Keratinocyte (primary cell): ENCODE results near the gene AANAT. TPM values are rescaled to one million over a fixed set of nuclear protein-coding genes. Genes with fewer than 3 reads are reported as not detected.
A peak's percentile ranks its signal among the peaks of the same experiment; 100 is the strongest.

ENCODE experiments used
- DNase-seq: peaks from one replicate; pipeline ENCODE4 v3.0.0-alpha.2; 2011; ENCODE audit warnings: low read depth, missing footprints, low spot score
- FAIRE-seq: peaks from 2 replicates; lab custom pipeline; 2011; peaks lifted over from hg19 to GRCh38; lab: Jason Lieb, UNC
- H2AFZ ChIP-seq: 2 replicates; pipeline ENCODE4 v1.6.0; 2012; ENCODE audit warnings: low read length, control low read depth, inconsistent platforms; ENCODE audit not compliant: control insufficient read depth
- H3K27ac ChIP-seq: 2 replicates; pipeline ENCODE4 v1.5.1; 2011; ENCODE audit warnings: low read length; ENCODE audit not compliant: control insufficient read depth, insufficient read depth
- H3K27me3 ChIP-seq: 3 replicates; pipeline ENCODE4 v1.6.0; 2011; ENCODE audit warnings: low read length; ENCODE audit not compliant: control insufficient read depth, insufficient read depth; ENCODE audit errors: extremely low read depth
- H3K36me3 ChIP-seq, 2 experiments: 2 replicates in 1 of 2; 3 replicates in 1 of 2; pipeline ENCODE4 v1.5.1; 2011; ENCODE audit warnings: low read length in 2 of 2, mild to moderate bottlenecking in 1 of 2; ENCODE audit not compliant: control insufficient read depth in 2 of 2, insufficient read depth in 2 of 2; ENCODE audit errors: extremely low read depth in 1 of 2
- H3K4me1 ChIP-seq: 3 replicates; pipeline ENCODE4 v1.5.1; 2011; ENCODE audit warnings: low read length; ENCODE audit not compliant: control insufficient read depth, insufficient read depth; ENCODE audit errors: extremely low read depth
- H3K4me2 ChIP-seq: 3 replicates; pipeline ENCODE4 v1.6.0; 2011; ENCODE audit warnings: low read depth, low read length; ENCODE audit not compliant: control insufficient read depth, insufficient read depth; ENCODE audit errors: extremely low read depth
- H3K4me3 ChIP-seq, 3 experiments: fragments of 200-600 bp in 1 of 3; sonication (generic) in 1 of 3; 2 replicates in 2 of 3; 3 replicates in 1 of 3; pipeline ENCODE4 v1.5.1; 2011 to 2016; ENCODE audit warnings: low read length in 3 of 3, mild to moderate bottlenecking in 3 of 3, control low read depth in 2 of 3, inconsistent platforms in 1 of 3, low read depth in 1 of 3, mixed read lengths in 1 of 3, mixed run types in 1 of 3, moderate library complexity in 1 of 3; ENCODE audit not compliant: control insufficient read depth in 2 of 3, insufficient read depth in 2 of 3; ENCODE audit errors: extremely low read depth in 1 of 3
- H3K79me2 ChIP-seq: 2 replicates; pipeline ENCODE4 v1.6.0; 2012; ENCODE audit warnings: low read length; ENCODE audit not compliant: control insufficient read depth, insufficient read depth
- H3K9ac ChIP-seq: 3 replicates; pipeline ENCODE4 v1.6.0; 2011; ENCODE audit warnings: low read length; ENCODE audit not compliant: control insufficient read depth, insufficient read depth; ENCODE audit errors: extremely low read depth
- H3K9me1 ChIP-seq: 3 replicates; pipeline ENCODE4 v1.6.0; 2011; ENCODE audit warnings: low read length; ENCODE audit not compliant: control insufficient read depth, insufficient read depth; ENCODE audit errors: extremely low read depth
- H3K9me3 ChIP-seq: 2 replicates; pipeline ENCODE4 v1.5.1; 2012; ENCODE audit warnings: low read depth, low read length; ENCODE audit not compliant: control insufficient read depth
- H4K20me1 ChIP-seq: 3 replicates; pipeline ENCODE4 v1.6.0; 2011; ENCODE audit warnings: low read length; ENCODE audit not compliant: control insufficient read depth, insufficient read depth; ENCODE audit errors: extremely low read depth
- EZH2 ChIP-seq: IDR thresholded peaks from one replicate; pipeline ENCODE4 v1.6.1; 2012; ENCODE audit warnings: inconsistent platforms, mild to moderate bottlenecking, low read length, moderate library complexity
- dilution Hi-C: fragments of 300-500 bp; cut with MboI; formaldehyde crosslinking; loops from one replicate; pipeline ENCODE4 v1.7.0; 2020; ENCODE audit warnings: low sequenced_read_pairs; ENCODE audit not compliant: extremely low pct_ligation_motif_present
- polyA plus RNA-seq, 5 experiments: library from polyadenylated mRNA; depleted of rRNA in 3 of 5; stranded (reverse) in 3 of 5; stranded (forward) in 1 of 5; unstranded in 1 of 5; fragments of >200 nt; gene quantifications; 1 replicate in 1 of 5; 2 replicates in 3 of 5; 3 replicates in 1 of 5; pipeline versions ENCODE4 v1.2.1 to v1.2.3, GENCODE V29; 2011 to 2012; ENCODE audit warnings: missing spikeins in 2 of 5, low read depth in 1 of 5, low replicate concordance in 1 of 5
- TF ChIP-seq, protein P1 (sequence below), 3 experiments: IDR thresholded peaks in 1 of 3; conservative IDR thresholded peaks in 1 of 3; optimal IDR thresholded peaks in 1 of 3; 2 replicates in 2 of 3; 3 replicates in 1 of 3; pipeline versions ENCODE3 to v1.5.1; 2011; ENCODE audit warnings: low read length in 3 of 3, mild to moderate bottlenecking in 3 of 3, moderate library complexity in 2 of 3, control low read depth in 1 of 3, inconsistent platforms in 1 of 3; ENCODE audit not compliant: insufficient read depth in 2 of 3; ENCODE audit errors: extremely low read depth in 1 of 3

AANAT gene
- polyA plus RNA-seq, 1 donor (not counting 4 experiments of a cell fraction or from before 2014, with no cell fraction given): not detected

GRCh38 chr17:76473541-76473985, 6.2 kb downstream of the AANAT start:
- Histone ChIP-seq H3K4me2 (no peak overlapping the region), H3K27ac (no peak overlapping the region), H3K9me1 (no peaks in the 10 kb centered on the region), H3K79me2 (no peaks in the 10 kb centered on the region), H3K27me3 (no peaks in the 10 kb centered on the region), H3K9me3 (no peaks in the 10 kb centered on the region), H3K9ac (no peak overlapping the region), H3K4me3 (no peak overlapping the region), H3K4me1 (no peaks in the 10 kb centered on the region), H3K36me3 (peaks cover 9 to 50% of the 10 kb centered on the region in 2 experiments), H2AFZ (no peak overlapping the region), H4K20me1 (no peaks in the 10 kb centered on the region)
- DNase-seq (no peak), FAIRE-seq (no peak)
- dilution Hi-C loops: no loop called here
- TF ChIP-seq, protein P1, sequence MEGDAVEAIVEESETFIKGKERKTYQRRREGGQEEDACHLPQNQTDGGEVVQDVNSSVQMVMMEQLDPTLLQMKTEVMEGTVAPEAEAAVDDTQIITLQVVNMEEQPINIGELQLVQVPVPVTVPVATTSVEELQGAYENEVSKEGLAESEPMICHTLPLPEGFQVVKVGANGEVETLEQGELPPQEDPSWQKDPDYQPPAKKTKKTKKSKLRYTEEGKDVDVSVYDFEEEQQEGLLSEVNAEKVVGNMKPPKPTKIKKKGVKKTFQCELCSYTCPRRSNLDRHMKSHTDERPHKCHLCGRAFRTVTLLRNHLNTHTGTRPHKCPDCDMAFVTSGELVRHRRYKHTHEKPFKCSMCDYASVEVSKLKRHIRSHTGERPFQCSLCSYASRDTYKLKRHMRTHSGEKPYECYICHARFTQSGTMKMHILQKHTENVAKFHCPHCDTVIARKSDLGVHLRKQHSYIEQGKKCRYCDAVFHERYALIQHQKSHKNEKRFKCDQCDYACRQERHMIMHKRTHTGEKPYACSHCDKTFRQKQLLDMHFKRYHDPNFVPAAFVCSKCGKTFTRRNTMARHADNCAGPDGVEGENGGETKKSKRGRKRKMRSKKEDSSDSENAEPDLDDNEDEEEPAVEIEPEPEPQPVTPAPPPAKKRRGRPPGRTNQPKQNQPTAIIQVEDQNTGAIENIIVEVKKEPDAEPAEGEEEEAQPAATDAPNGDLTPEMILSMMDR (optimal IDR thresholded peaks at IDR 0.05 in 1 of 3, IDR thresholded peaks at IDR 0.05 in 1 of 3, conservative IDR thresholded peaks at IDR 0.05 in 1 of 3; ENCODE audit: extremely low read depth in 1 of 3, insufficient read depth in 2 of 3, low read length in 3 of 3): peak; percentile 20 to 54 (median 49)
- TF ChIP-seq EZH2: no peak

GRCh38 chr17:76474238-76474637, 6.8 kb downstream of the AANAT start:
- H2AFZ ChIP-seq: no peak overlapping the region
- H3K36me3 ChIP-seq: peaks cover 11 to 50% of the 10 kb centered on the region in 2 experiments
- no peak overlapping the region for H3K27ac ChIP-seq
- no peaks in the 10 kb centered on the region for H4K20me1 ChIP-seq
- no peak overlapping the region for H3K4me2 ChIP-seq
- H3K9me3 ChIP-seq: no peaks in the 10 kb centered on the region
- H3K79me2 ChIP-seq: no peaks in the 10 kb centered on the region
- no peaks in the 10 kb centered on the region for H3K4me1 ChIP-seq
- dilution Hi-C loops: no loop called here
- TF ChIP-seq EZH2: no peak
- TF ChIP-seq, protein P1 (optimal IDR thresholded peaks at IDR 0.05 in 1 of 3, IDR thresholded peaks at IDR 0.05 in 1 of 3, conservative IDR thresholded peaks at IDR 0.05 in 1 of 3; ENCODE audit: extremely low read depth in 1 of 3, insufficient read depth in 2 of 3, low read length in 3 of 3): no peak
- DNase-seq (no peak), FAIRE-seq (no peak)
- no peak overlapping the region for H3K9ac ChIP-seq
- H3K27me3 ChIP-seq: no peaks in the 10 kb centered on the region
- H3K9me1 ChIP-seq: no peaks in the 10 kb centered on the region
- H3K4me3 ChIP-seq: no peak overlapping the region
